Breast epithelium (tissue), 4 donors: ENCODE measurements around the gene FSIP2. TPM values are rescaled to one million over a fixed set of nuclear protein-coding genes. Genes with fewer than 3 reads are reported as not detected.
"Not testable (repeated sequence)": the region's sequence is repeated elsewhere in the genome, so short reads cannot be mapped to it uniquely, and the experiment has no call there.

Experiments
- DNase-seq, 2 donors: peaks; one replicate each; pipeline ENCODE4 v3.0.0-alpha.2; 2019; ENCODE audit warnings: low spot score in 2 of 2
- H3K27ac ChIP-seq, 2 donors: fragments of 200-600 bp; sonication (generic) in 1 of 2; one replicate each; pipeline ENCODE4 v1.5.1; 2016 to 2019; ENCODE audit warnings: mild to moderate bottlenecking in 1 of 2
- H3K27me3 ChIP-seq, 2 donors: fragments of 200-600 bp; sonication (generic) in 1 of 2; one replicate each; pipeline versions ENCODE4 v1.5.1 to v1.6.0; 2017 to 2019; ENCODE audit warnings: control low read depth in 1 of 2, mild to moderate bottlenecking in 1 of 2
- H3K36me3 ChIP-seq: fragments of 200-600 bp; one replicate; pipeline ENCODE4 v1.5.1; 2019
- H3K4me1 ChIP-seq, 2 donors: fragments of 200-600 bp; sonication (generic); one replicate each; pipeline ENCODE4 v1.5.1; 2016 to 2019; ENCODE audit warnings: control low read depth in 1 of 2
- H3K4me3 ChIP-seq, 3 donors: fragments of 200-600 bp; sonication (generic); 1 replicate in 2 of 3; 2 replicates in 1 of 3; pipeline ENCODE4 v1.5.1; 2016 to 2019; ENCODE audit warnings: mild to moderate bottlenecking in 3 of 3, moderate library complexity in 2 of 3
- H3K9me3 ChIP-seq, 2 donors: fragments of 200-600 bp; sonication (generic) in 1 of 2; one replicate each; pipeline ENCODE4 v1.5.1; 2016 to 2019; ENCODE audit warnings: control low read depth in 1 of 2
- CTCF ChIP-seq, 3 donors: fragments of 450-650 bp; IDR thresholded peaks; one replicate each; pipeline ENCODE4 v1.5.1; 2016 to 2017; ENCODE audit warnings: antibody characterized with exemption in 3 of 3, mild to moderate bottlenecking in 3 of 3, moderate library complexity in 3 of 3
- POLR2A ChIP-seq: fragments of 450-650 bp; IDR thresholded peaks from one replicate; pipeline ENCODE4 v1.6.1; 2016; ENCODE audit warnings: antibody characterized with exemption, mild to moderate bottlenecking, moderate library complexity
- POLR2AphosphoS5 ChIP-seq, 3 donors: sonication (generic); formaldehyde crosslinking; IDR thresholded peaks; one replicate each; pipeline ENCODE4 v1.6.1; 2017; ENCODE audit warnings: antibody characterized with exemption in 3 of 3
- intact Hi-C: fragments of 100-400 bp; cut with DNase I; formaldehyde crosslinking; loops from one replicate; pipeline ENCODE4 v1.15.1; 2023; ENCODE audit warnings: low total_unique reads
- total RNA-seq, 3 donors: library from RNA; depleted of rRNA; stranded (reverse); fragments of >200 nt; gene quantifications; one replicate each; pipeline ENCODE4 v1.1.0, GENCODE V29; 2016

FSIP2 gene
- total RNA-seq, 3 donors from 2014 or later = 0.64 to 2.3 (median 1.6) TPM

DNA sequence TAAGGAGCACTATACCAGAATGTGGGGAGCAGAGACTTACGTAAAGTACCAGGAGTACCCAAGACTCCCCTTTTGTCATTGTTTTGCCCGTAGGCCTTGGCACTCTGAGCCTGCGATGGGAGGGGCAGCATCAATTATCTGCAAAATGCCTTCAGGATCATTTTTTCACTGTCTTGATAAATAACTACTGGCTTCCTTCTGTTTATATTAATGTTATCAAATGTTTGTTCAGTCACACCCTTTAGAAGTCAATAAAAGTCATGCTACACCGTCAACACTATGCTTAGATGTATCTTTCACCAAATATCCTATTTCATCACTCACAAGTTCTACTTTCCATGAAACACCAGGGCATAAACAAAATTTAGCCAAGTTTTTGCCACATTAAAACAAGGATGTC lies 116.3 kb downstream of the FSIP2 start:
- Histone ChIP-seq H3K4me3 (no peak overlapping the region), H3K9me3 (peaks cover 7 to 8% of the 10 kb centered on the region in 2 donors), H3K27me3 (no peaks in the 10 kb centered on the region), H3K36me3 (no peaks in the 10 kb centered on the region), H3K27ac (no peak overlapping the region), H3K4me1 (no peaks in the 10 kb centered on the region)
- intact Hi-C loops = no loop called here
- no peak for DNase-seq
- no peak for TF ChIP-seq POLR2A
- TF ChIP-seq POLR2AphosphoS5 (IDR thresholded peaks at IDR 0.05) = no peak
- no peak for TF ChIP-seq CTCF (IDR thresholded peaks at IDR 0.05)

DNA sequence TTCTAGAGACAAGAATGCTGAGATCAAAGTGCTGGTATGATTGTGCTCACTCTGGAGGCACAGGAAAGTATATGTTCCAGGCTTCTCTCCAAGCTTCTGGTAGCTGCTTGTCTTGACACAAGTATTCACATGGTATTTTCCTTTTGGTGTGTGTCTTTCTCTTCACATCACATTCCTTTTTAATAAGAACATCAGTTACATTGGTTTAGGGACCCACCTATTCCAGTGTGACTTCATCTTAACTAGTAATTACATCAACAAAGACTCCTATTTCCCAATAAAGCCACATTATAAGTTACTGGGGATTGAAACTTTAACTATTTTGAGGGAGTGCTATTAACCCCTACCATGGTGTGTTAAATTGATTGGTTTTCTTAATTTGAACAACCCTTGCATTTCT lies 119.1 kb downstream of the FSIP2 start:
- Histone ChIP-seq H3K27ac (no peak overlapping the region), H3K4me1 (no peaks in the 10 kb centered on the region), H3K27me3 (no peaks in the 10 kb centered on the region), H3K9me3 (peaks cover 4 to 5% of the 10 kb centered on the region in 2 donors), H3K4me3 (no peak overlapping the region), H3K36me3 (no peaks in the 10 kb centered on the region)
- DNase-seq = no peak
- intact Hi-C loops = no loop called here
- TF ChIP-seq POLR2AphosphoS5 (IDR thresholded peaks at IDR 0.05) = no peak
- TF ChIP-seq CTCF (IDR thresholded peaks at IDR 0.05) = no peak
- TF ChIP-seq POLR2A = no peak

GRCh38 chr2:185859506-185859905 lies 120.9 kb downstream of the FSIP2 start:
- H3K36me3 ChIP-seq = no peaks in the 10 kb centered on the region
- H3K9me3 ChIP-seq = peaks cover 0 to 4% of the 10 kb centered on the region in 2 donors
- no peak for TF ChIP-seq CTCF (IDR thresholded peaks at IDR 0.05)
- TF ChIP-seq POLR2A = no peak
- TF ChIP-seq POLR2AphosphoS5 (IDR thresholded peaks at IDR 0.05) = no peak
- intact Hi-C loops = no loop called here
- no peaks in the 10 kb centered on the region for H3K27me3 ChIP-seq
- no peak overlapping the region for H3K4me3 ChIP-seq
- no peak overlapping the region for H3K27ac ChIP-seq
- H3K4me1 ChIP-seq = no peaks in the 10 kb centered on the region
- DNase-seq = no peak

GRCh38 chr2:185860321-185860720 lies 121.7 kb downstream of the FSIP2 start:
- TF ChIP-seq POLR2A (no peak), POLR2AphosphoS5 (IDR thresholded peaks at IDR 0.05) (no peak), CTCF (IDR thresholded peaks at IDR 0.05) (no peak)
- no peak overlapping the region for H3K27ac ChIP-seq
- H3K4me1 ChIP-seq = no peaks in the 10 kb centered on the region
- no peak overlapping the region for H3K4me3 ChIP-seq
- H3K27me3 ChIP-seq = no peaks in the 10 kb centered on the region
- no peak for DNase-seq
- peaks cover 0 to 4% of the 10 kb centered on the region in 2 donors for H3K9me3 ChIP-seq
- intact Hi-C loops = no loop called here
- H3K36me3 ChIP-seq = no peaks in the 10 kb centered on the region

DNA sequence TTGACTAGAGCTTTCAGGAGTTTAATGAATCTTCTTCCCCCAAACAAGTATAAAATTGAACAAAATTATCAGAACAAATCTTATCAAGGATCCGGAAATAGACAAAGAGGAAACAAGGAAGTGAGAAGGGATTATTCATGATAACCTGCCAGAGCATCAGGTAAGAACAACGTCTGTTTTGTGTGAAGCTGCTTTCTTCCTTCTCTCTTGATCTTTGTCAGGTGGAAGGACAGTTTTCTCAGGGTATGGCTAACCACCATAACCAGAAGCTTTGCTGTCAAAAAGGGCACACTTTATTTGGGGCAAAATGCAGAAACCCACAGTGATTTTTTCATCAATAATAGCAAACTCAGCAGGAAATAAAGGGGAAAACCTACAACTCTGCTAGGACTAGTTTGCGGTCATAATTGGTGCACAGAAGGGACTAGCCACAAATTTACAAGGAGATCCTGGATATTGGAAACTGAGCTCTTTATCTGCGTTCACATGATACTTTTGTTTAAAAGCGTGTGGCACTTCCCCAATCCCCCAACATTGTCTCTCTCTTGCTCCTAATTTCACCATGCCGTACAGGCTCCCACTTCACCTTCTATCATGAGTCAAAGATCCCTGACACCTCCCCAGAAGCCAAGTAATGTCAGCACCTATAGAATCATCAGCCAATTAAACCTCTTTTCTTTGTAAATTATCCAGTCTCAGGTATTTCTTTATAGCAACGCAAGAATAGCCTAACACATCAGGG lies 124.2 kb downstream of the FSIP2 start:
- TF ChIP-seq POLR2A (no peak), CTCF (IDR thresholded peaks at IDR 0.05) (no peak), POLR2AphosphoS5 (IDR thresholded peaks at IDR 0.05) (no peak)
- Histone ChIP-seq H3K4me1 (no peaks in the 10 kb centered on the region), H3K36me3 (no peaks in the 10 kb centered on the region), H3K9me3 (peaks cover 0 to 4% of the 10 kb centered on the region in 2 donors), H3K27ac (no peak overlapping the region), H3K4me3 (no peak overlapping the region), H3K27me3 (no peaks in the 10 kb centered on the region)
- intact Hi-C loops = no loop called here
- no peak for DNase-seq

GRCh38 chr2:185864468-185865260 lies 126.1 kb downstream of the FSIP2 start:
- H3K4me1 ChIP-seq, intact Hi-C loops, H3K27ac ChIP-seq, H3K27me3 ChIP-seq, H3K9me3 ChIP-seq, DNase-seq, H3K36me3 ChIP-seq, H3K4me3 ChIP-seq: not testable (repeated sequence)
